ENCODE results near the gene STK32C. TPM values are rescaled to one million over a fixed set of nuclear protein-coding genes. Genes with fewer than 3 reads are reported as not detected.

Gene STK32C
- total RNA-seq, 4 donors from 2014 or later, result 4.8 to 6.4 (median 5.7) TPM

GRCh38 chr10:132246296-132246695, 61.5 kb downstream of the STK32C start:
- TF ChIP-seq POLR2A (IDR thresholded peaks at IDR 0.05) (no peak), CTCF (IDR thresholded peaks at IDR 0.05) (no peak)
- intact Hi-C loops (cut with DNase I; ENCODE audit: low total_unique reads), result no loop called here
- 92 to 94% methylated on average over 7 to 13 of the region's 13 CpGs for WGBS, 2 donors
- no peak overlapping the region for H3K4me3 ChIP-seq (ENCODE audit: low read depth, poor library complexity, severe bottlenecking)
- DNase-seq (ENCODE audit: low spot score in 2 of 2), result no peak

- no peak for DNase-seq (ENCODE audit: low spot score in 2 of 2)
- intact Hi-C loops (cut with DNase I; ENCODE audit: low total_unique reads), result no loop called here
- WGBS, 2 donors, result 91 to 95% methylated on average over 14 of the region's 14 CpGs
- TF ChIP-seq POLR2A (IDR thresholded peaks at IDR 0.05) (no peak), CTCF (IDR thresholded peaks at IDR 0.05) (no peak)
- H3K4me3 ChIP-seq (ENCODE audit: low read depth, poor library complexity, severe bottlenecking), result no peak overlapping the region
Observed at GRCh38 chr10:132245056-132245455, 62.7 kb downstream of the STK32C start.

DNA sequence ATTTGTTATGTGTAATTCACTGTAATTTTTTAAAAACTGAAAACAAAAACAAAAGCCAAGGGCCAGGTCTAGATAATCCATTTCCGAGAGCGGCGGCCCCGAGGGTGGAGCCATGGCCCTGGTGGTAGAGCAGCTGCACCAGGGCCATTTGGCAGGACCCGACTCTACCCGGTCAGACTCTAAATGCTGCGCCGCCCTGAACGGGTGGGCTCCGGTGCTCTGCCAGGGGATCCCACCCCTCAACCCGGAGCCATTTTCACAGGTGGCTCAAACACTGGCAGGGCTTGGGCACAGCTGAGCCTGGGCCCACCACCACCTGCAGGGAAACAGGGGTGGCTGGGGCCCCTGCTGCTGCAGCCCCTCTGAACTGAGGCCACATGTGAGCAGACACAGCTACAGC, 64.1 kb downstream of the STK32C start:
- H3K4me3 ChIP-seq (ENCODE audit: low read depth, poor library complexity, severe bottlenecking), result no peak overlapping the region
- DNase-seq (ENCODE audit: low spot score in 2 of 2), result no peak
- 90 to 93% methylated on average over 10 to 11 of the region's 11 CpGs for WGBS, 2 donors
- intact Hi-C loops (cut with DNase I; ENCODE audit: low total_unique reads), result no loop called here
- TF ChIP-seq POLR2A (IDR thresholded peaks at IDR 0.05) (no peak), CTCF (IDR thresholded peaks at IDR 0.05) (no peak)

DNA sequence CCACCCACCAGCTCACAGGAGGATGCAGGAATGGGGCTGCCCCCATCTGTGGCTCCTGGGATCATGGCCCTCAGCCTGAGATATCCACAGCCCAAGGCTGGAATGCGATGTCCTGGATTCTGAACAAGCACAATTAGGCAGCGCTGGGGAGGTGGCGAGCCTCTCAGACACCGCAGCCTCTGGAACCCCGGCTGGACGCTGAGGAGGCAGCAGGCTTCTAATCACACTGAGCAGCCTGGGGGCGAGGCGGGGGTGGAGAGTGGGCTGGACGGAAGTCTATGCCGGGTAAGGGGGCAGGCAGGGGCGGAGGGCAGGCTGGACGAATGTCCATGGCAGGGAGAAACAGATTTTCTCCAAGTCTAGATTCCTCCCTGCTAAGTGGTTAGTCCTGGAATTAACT, 64.6 kb downstream of the STK32C start:
- no peak overlapping the region for H3K4me3 ChIP-seq (ENCODE audit: low read depth, poor library complexity, severe bottlenecking)
- TF ChIP-seq CTCF (IDR thresholded peaks at IDR 0.05) (no peak), POLR2A (IDR thresholded peaks at IDR 0.05) (no peak)
- no peak for DNase-seq (ENCODE audit: low spot score in 2 of 2)
- intact Hi-C loops (cut with DNase I; ENCODE audit: low total_unique reads), result no loop called here
- WGBS, 2 donors, result 87 to 91% methylated on average over 12 of the region's 12 CpGs

GRCh38 chr10:132242103-132242840, 65.5 kb downstream of the STK32C start:
- no peak for DNase-seq (ENCODE audit: low spot score in 2 of 2)
- WGBS, 2 donors, result 76 to 82% methylated on average over 23 of the region's 23 CpGs
- intact Hi-C loops (cut with DNase I; ENCODE audit: low total_unique reads), result no loop called here
- H3K4me3 ChIP-seq (ENCODE audit: low read depth, poor library complexity, severe bottlenecking), result no peak overlapping the region
- TF ChIP-seq CTCF (IDR thresholded peaks at IDR 0.05) (no peak), POLR2A (IDR thresholded peaks at IDR 0.05) (no peak)

GRCh38 chr10:132241496-132241895, 66.3 kb downstream of the STK32C start:
- no peak for DNase-seq (ENCODE audit: low spot score in 2 of 2)
- TF ChIP-seq CTCF (IDR thresholded peaks at IDR 0.05), result no peak
- no peak for TF ChIP-seq POLR2A (IDR thresholded peaks at IDR 0.05)
- intact Hi-C loops (cut with DNase I; ENCODE audit: low total_unique reads), result no loop called here
- no peak overlapping the region for H3K4me3 ChIP-seq (ENCODE audit: low read depth, poor library complexity, severe bottlenecking)
- 87 to 89% methylated on average over 15 of the region's 15 CpGs for WGBS, 2 donors
